Calu3 (cell line): ENCODE results near the gene NTMT1. TPM values are rescaled to one million over a fixed set of nuclear protein-coding genes. Genes with fewer than 3 reads are reported as not detected.

ENCODE experiments used
- BruUV-seq: library from RNA; stranded (reverse); fragments of 400-500 nt; replicated peaks from 2 replicates; lab custom pipeline; 2021; lab: Mats Ljungman, UMichigan
- CTCF ChIA-PET: fragments of 300-600 bp; sonication (Branson Sonifier 250); formaldehyde crosslinking; loops from one replicate; lab custom pipeline; 2022; ENCODE audit warnings: antibody characterized with exemption; lab: Charles Lee
- DNase-seq: peaks from one replicate; pipeline ENCODE4 v3.0.0; 2022
- H3K27ac Mint-ChIP-seq: one replicate; pipeline ENCODE4 v1.8.0; 2022; ENCODE audit warnings: mixed read lengths; ENCODE audit not compliant: unreplicated experiment
- H3K27me3 Mint-ChIP-seq: one replicate; pipeline ENCODE4 v1.8.0; 2022; ENCODE audit warnings: mixed read lengths; ENCODE audit not compliant: unreplicated experiment
- H3K36me3 Mint-ChIP-seq: one replicate; pipeline ENCODE4 v1.8.0; 2022; ENCODE audit warnings: mild to moderate bottlenecking, moderate library complexity, mixed read lengths; ENCODE audit not compliant: insufficient read depth, unreplicated experiment
- H3K4me1 Mint-ChIP-seq: one replicate; pipeline ENCODE4 v1.8.0; 2022; ENCODE audit warnings: mild to moderate bottlenecking, low read depth, mixed read lengths; ENCODE audit not compliant: unreplicated experiment
- H3K4me3 Mint-ChIP-seq: one replicate; pipeline ENCODE4 v1.8.0; 2022; ENCODE audit warnings: mild to moderate bottlenecking, low read depth, moderate library complexity, mixed read lengths; ENCODE audit not compliant: unreplicated experiment
- H3K9me3 Mint-ChIP-seq: one replicate; pipeline ENCODE4 v1.8.0; 2022; ENCODE audit warnings: low read depth, mixed read lengths; ENCODE audit not compliant: unreplicated experiment
- CTCF ChIP-seq: fragments of 200-600 bp; IDR thresholded peaks from one replicate; pipeline ENCODE4 v1.8.0; 2022; ENCODE audit warnings: antibody characterized with exemption; ENCODE audit not compliant: unreplicated experiment
- intact Hi-C: fragments of 100-400 bp; cut with micrococcal nuclease; formaldehyde crosslinking; loops from one replicate; pipeline ENCODE4 v1.10.0; 2022; ENCODE audit not compliant: unreplicated experiment
- total RNA-seq: library from RNA; stranded (reverse); gene quantifications from 2 replicates; pipeline ENCODE4 v1.2.3, GENCODE V29; 2022

Gene NTMT1
- total RNA-seq, 1 experiment from 2014 or later, result 36.1 TPM

GRCh38 chr9:129580211-129580915 lies 45.6 kb upstream of the NTMT1 start:
- TF ChIP-seq CTCF, result no peak
- Mint-ChIP-seq H3K36me3 (peaks cover 21% of the 10 kb centered on the region), H3K27me3 (no peaks in the 10 kb centered on the region), H3K27ac (peak overlapping the region; percentile 79), H3K9me3 (no peaks in the 10 kb centered on the region), H3K4me1 (peaks cover 61% of the 10 kb centered on the region), H3K4me3 (no peak overlapping the region)
- peak; percentile 82 for DNase-seq
- CTCF ChIA-PET, result interaction anchor here (0.5 to 1.4 kb wide), 3 partner anchors 12 to 28 kb away, joined by 3 to 5 read pairs (median 3); no protein-coding TSS in a partner anchor
- TSS peak; percentile 95 for BruUV-seq
- intact Hi-C loops, result no loop called here

DNA sequence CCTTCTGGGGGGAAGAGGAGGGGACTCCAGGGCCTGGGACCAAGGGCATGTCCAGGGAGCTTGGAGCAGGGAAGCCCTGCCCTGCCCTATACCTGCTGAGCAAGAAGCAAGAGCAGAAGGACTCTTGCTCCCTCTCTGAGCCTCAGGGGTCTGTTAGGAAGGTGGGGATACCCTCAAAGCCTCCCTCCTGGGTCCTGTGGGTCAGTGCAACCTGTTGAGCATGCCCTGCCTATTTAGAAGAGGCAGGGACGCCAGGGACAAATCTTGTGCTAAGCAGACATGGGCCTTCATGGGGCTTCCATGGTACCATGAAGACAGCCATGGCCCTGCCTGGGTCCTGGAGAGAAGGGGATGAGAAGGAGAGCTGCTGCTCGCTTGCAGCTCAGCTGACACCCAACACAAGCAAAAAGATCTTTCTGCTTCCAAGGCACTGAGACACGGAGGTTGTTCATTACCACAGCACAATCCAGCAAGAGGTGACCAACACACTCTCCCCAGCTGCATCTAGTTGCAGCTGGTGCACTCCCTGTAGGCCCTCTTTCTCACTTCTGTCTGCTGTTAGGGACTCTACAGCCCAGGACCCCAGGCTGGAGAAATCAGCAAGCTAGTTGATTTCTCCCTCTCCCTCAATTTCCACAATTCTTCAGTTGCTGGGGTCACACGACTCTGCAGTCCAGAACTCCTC lies 44.3 kb upstream of the NTMT1 start:
- Mint-ChIP-seq H3K27ac (no peak overlapping the region), H3K4me3 (no peak overlapping the region), H3K36me3 (peaks cover 21% of the 10 kb centered on the region), H3K27me3 (no peaks in the 10 kb centered on the region), H3K9me3 (no peaks in the 10 kb centered on the region), H3K4me1 (peaks cover 48% of the 10 kb centered on the region)
- no TSS peak for BruUV-seq
- intact Hi-C loops, result no loop called here
- CTCF ChIA-PET, result interaction anchor here (0.5 to 0.9 kb wide), 2 partner anchors 12 to 199 kb away, joined by 3 to 4 read pairs; no protein-coding TSS in a partner anchor
- TF ChIP-seq CTCF, result no peak
- no peak for DNase-seq

- H3K9me3 Mint-ChIP-seq, result no peaks in the 10 kb centered on the region
- no peak overlapping the region for H3K27ac Mint-ChIP-seq
- no peaks in the 10 kb centered on the region for H3K27me3 Mint-ChIP-seq
- no TSS peak for BruUV-seq
- intact Hi-C loops, result no loop called here
- H3K4me1 Mint-ChIP-seq, result peaks cover 39% of the 10 kb centered on the region
- no peak for DNase-seq
- CTCF ChIA-PET, result interaction anchor here (0.9 kb wide), 1 partner anchor 13 kb away, joined by 3 read pairs; no protein-coding TSS in a partner anchor
- H3K36me3 Mint-ChIP-seq, result peaks cover 21% of the 10 kb centered on the region
- H3K4me3 Mint-ChIP-seq, result no peak overlapping the region
- TF ChIP-seq CTCF, result no peak
Measured at GRCh38 chr9:129582855-129583254, 43.1 kb upstream of the NTMT1 start.

DNA sequence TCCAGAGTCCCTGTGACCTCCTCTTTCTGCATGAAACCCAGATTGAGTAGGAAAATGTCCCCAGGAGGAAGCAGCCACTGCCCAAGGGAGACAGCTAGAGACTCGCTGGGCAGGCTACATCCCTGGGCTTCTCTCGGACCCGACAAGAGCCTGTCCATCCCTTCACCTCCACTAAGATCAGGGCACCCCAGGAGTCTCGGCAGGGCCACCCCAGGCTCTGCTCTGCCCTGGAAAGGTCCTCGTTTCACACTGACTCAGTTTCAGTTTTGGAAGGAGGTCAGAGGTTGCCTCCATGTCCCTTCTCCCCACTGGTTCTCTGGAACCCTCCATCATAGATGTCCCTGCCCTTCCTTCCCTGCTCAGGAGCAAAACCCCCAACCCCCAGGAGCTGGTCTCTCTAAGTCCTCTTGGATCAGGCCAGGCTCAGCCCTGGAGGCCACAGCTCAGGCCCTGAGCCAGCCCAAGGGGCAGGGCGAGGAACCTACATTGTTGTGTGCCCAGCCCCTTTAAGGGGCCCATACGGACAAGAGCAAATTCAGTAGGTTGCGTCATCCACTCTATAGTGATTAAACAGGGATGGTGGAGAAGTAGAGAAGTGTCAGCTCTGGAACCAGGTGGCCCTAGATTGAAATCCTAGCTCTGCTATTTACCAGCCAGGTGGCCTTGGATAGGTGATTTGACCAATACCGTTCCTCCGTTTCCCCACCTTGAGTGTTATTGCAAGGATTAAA lies 42.5 kb upstream of the NTMT1 start:
- Mint-ChIP-seq H3K27me3 (no peaks in the 10 kb centered on the region), H3K4me1 (peaks cover 33% of the 10 kb centered on the region), H3K4me3 (no peak overlapping the region), H3K36me3 (peaks cover 21% of the 10 kb centered on the region), H3K9me3 (no peaks in the 10 kb centered on the region), H3K27ac (no peak overlapping the region)
- CTCF ChIA-PET, result no interaction called here
- intact Hi-C loops, result no loop called here
- no peak for DNase-seq
- BruUV-seq, result no TSS peak
- no peak for TF ChIP-seq CTCF
